Measurements from ENCODE around the gene MB. TPM values are rescaled to one million over a fixed set of nuclear protein-coding genes. Genes with fewer than 3 reads are reported as not detected.

MB gene
- total RNA-seq, 1 donor from 2014 or later, result not detected

DNA sequence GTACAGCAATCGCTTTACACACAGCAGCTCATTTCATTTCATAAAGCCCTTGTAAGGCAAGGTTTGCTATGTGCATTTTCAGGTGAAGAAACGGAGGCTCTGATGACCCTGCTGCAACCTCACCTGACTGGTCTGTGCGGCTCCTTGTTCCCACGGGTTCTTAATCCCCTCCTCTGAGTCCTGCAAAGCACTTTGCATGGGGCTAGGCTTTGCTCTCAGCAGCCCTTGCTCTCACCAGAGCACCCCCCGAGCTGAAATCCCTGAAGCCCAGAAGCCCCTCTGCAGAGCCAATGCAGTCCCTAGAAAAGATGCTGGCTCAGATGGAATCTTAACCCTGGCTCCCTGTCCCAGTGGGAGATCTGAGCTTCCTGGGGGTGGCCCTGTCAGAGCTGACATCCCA lies 20.1 kb upstream of the MB start:
- Mint-ChIP-seq H3K4me3 (ENCODE audit: unreplicated experiment) (no peak overlapping the region), H3K27me3 (ENCODE audit: unreplicated experiment) (no peaks in the 10 kb centered on the region), H3K36me3 (ENCODE audit: unreplicated experiment) (no peaks in the 10 kb centered on the region), H3K4me1 (ENCODE audit: unreplicated experiment) (peaks cover 14% of the 10 kb centered on the region), H3K9me3 (ENCODE audit: unreplicated experiment) (no peaks in the 10 kb centered on the region), H3K27ac (ENCODE audit: unreplicated experiment) (no peak overlapping the region)
- TF ChIP-seq, protein P1, sequence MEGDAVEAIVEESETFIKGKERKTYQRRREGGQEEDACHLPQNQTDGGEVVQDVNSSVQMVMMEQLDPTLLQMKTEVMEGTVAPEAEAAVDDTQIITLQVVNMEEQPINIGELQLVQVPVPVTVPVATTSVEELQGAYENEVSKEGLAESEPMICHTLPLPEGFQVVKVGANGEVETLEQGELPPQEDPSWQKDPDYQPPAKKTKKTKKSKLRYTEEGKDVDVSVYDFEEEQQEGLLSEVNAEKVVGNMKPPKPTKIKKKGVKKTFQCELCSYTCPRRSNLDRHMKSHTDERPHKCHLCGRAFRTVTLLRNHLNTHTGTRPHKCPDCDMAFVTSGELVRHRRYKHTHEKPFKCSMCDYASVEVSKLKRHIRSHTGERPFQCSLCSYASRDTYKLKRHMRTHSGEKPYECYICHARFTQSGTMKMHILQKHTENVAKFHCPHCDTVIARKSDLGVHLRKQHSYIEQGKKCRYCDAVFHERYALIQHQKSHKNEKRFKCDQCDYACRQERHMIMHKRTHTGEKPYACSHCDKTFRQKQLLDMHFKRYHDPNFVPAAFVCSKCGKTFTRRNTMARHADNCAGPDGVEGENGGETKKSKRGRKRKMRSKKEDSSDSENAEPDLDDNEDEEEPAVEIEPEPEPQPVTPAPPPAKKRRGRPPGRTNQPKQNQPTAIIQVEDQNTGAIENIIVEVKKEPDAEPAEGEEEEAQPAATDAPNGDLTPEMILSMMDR (IDR thresholded peaks at IDR 0.05), result no peak
- no peak for DNase-seq (ENCODE audit: extremely low spot score, unreplicated experiment)

DNA sequence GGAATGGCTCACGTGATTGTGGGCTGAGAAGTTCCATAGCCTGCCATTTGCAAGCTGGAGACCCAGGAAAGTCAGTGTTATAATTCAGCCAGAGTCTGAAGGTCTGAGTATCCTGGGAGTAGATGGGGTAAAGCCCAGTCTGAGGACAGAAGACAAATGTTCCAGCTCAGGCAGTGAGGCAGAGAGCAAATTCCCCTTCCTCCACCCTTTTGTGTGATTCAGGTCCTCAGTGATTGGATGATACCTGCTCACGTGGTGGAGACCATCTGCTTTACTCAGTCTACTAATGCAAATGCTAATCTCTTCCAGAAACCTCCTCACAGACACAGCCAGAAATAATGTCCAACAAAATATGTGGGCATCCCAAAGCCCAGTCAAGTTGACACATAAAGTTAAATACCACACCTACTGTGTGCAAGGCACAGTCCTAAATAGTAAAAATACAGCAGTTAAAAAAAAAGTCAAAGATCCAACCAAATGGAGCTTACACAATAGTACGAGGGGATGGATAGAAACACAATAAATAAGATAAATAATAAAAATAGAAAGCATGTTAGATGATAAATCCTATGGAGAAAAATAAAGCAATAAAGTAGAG lies 17.9 kb upstream of the MB start:
- peaks cover 18% of the 10 kb centered on the region for H3K4me1 Mint-ChIP-seq (ENCODE audit: unreplicated experiment)
- H3K4me3 Mint-ChIP-seq (ENCODE audit: unreplicated experiment), result no peak overlapping the region
- no peaks in the 10 kb centered on the region for H3K27me3 Mint-ChIP-seq (ENCODE audit: unreplicated experiment)
- H3K36me3 Mint-ChIP-seq (ENCODE audit: unreplicated experiment), result no peaks in the 10 kb centered on the region
- TF ChIP-seq, protein P1 (IDR thresholded peaks at IDR 0.05), result no peak
- no peak overlapping the region for H3K27ac Mint-ChIP-seq (ENCODE audit: unreplicated experiment)
- no peaks in the 10 kb centered on the region for H3K9me3 Mint-ChIP-seq (ENCODE audit: unreplicated experiment)
- DNase-seq (ENCODE audit: extremely low spot score, unreplicated experiment), result no peak

DNA sequence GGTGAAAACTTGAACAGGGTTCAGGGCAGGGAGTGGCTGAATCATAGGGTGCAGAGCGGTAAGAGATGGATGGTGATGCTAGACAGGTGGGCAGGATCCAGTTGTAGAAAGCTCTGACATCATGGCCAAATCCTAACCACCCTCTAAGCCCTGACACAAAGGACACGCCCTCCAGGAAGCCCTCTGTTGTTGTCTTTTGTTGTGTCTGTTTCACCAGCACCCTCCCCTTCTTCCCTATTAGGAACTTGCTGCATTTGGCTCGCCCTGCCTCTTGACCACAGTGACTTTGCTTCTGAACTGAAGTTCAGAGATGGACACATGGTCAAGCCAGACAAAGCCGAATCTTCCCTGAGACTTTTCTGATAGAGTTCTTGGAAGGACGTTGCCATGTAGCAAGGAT lies 16.9 kb upstream of the MB start:
- TF ChIP-seq, protein P1 (IDR thresholded peaks at IDR 0.05), result no peak
- Mint-ChIP-seq H3K4me3 (ENCODE audit: unreplicated experiment) (no peak overlapping the region), H3K27me3 (ENCODE audit: unreplicated experiment) (no peaks in the 10 kb centered on the region), H3K36me3 (ENCODE audit: unreplicated experiment) (no peaks in the 10 kb centered on the region), H3K9me3 (ENCODE audit: unreplicated experiment) (no peaks in the 10 kb centered on the region), H3K27ac (ENCODE audit: unreplicated experiment) (no peak overlapping the region), H3K4me1 (ENCODE audit: unreplicated experiment) (peaks cover 28% of the 10 kb centered on the region)
- DNase-seq (ENCODE audit: extremely low spot score, unreplicated experiment), result no peak

- no peak for DNase-seq (ENCODE audit: extremely low spot score, unreplicated experiment)
- Mint-ChIP-seq H3K27ac (ENCODE audit: unreplicated experiment) (no peak overlapping the region), H3K9me3 (ENCODE audit: unreplicated experiment) (no peaks in the 10 kb centered on the region), H3K36me3 (ENCODE audit: unreplicated experiment) (no peaks in the 10 kb centered on the region), H3K27me3 (ENCODE audit: unreplicated experiment) (no peaks in the 10 kb centered on the region), H3K4me3 (ENCODE audit: unreplicated experiment) (no peak overlapping the region), H3K4me1 (ENCODE audit: unreplicated experiment) (peaks cover 27% of the 10 kb centered on the region)
- TF ChIP-seq, protein P1 (IDR thresholded peaks at IDR 0.05), result no peak
These were observed 16.4 kb upstream of the MB start for GRCh38 chr22:35633520-35633919.

DNA sequence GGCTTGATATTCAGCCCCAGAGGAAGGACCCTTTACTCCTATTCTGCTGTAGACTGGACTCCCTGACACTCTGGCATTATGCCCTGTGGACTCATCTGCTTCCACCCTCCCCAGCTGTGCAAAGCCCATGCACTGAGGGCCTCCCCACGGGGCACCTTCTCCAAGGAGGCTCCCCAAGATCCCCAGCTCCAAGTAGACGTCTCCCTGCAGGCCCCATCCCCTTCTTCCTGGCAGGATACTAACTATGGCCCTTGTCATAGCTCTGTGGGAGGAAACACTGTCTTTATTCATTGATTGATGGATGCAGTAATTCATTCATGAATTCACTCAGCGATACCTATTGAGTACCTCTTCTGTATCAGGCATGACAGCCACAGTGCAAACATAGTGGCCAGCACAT lies 15.8 kb upstream of the MB start:
- Mint-ChIP-seq H3K27ac (ENCODE audit: unreplicated experiment) (no peak overlapping the region), H3K4me3 (ENCODE audit: unreplicated experiment) (no peak overlapping the region), H3K27me3 (ENCODE audit: unreplicated experiment) (no peaks in the 10 kb centered on the region), H3K4me1 (ENCODE audit: unreplicated experiment) (peaks cover 24% of the 10 kb centered on the region), H3K9me3 (ENCODE audit: unreplicated experiment) (no peaks in the 10 kb centered on the region), H3K36me3 (ENCODE audit: unreplicated experiment) (no peaks in the 10 kb centered on the region)
- TF ChIP-seq, protein P1 (IDR thresholded peaks at IDR 0.05), result no peak
- DNase-seq (ENCODE audit: extremely low spot score, unreplicated experiment), result no peak

Measured in osteocyte (in vitro differentiated cells).